Right lobe of liver (tissue), 4 donors: ENCODE measurements around the gene TRAF6.

Experiments used
- CTCF ChIP-seq, 4 donors: fragments of 200-600 bp in 3 of 4; fragments of 450-650 bp in 1 of 4; IDR thresholded peaks; one replicate each; pipeline versions ENCODE4 v1.5.1 to v1.8.0; 2016 to 2022; ENCODE audit warnings: antibody characterized with exemption in 4 of 4, mild to moderate bottlenecking in 2 of 4
- POLR2A ChIP-seq: fragments of 450-650 bp; IDR thresholded peaks from one replicate; pipeline ENCODE4 v1.6.1; 2017; ENCODE audit warnings: antibody characterized with exemption, mild to moderate bottlenecking
- donor health status: DM: no; HTN: no; CAD: no.
- donor health status: DM: no; HTN: no; CAD: no.
- donor health status: DM: no; HTN: yes; CAD: no.

GRCh38 chr11:36501236-36501635 is 8.8 kb downstream of the TRAF6 start:
- TF ChIP-seq CTCF (IDR thresholded peaks at IDR 0.05) = no peak
- TF ChIP-seq POLR2A = no peak
